Spleen (tissue), 11 donors: Measurements from ENCODE around the gene ATRIP. TPM values are rescaled to one million over a fixed set of nuclear protein-coding genes. Genes with fewer than 3 reads are reported as not detected.
A peak's percentile ranks its signal among the peaks of the same experiment; 100 is the strongest.

ENCODE experiments used
- DNase-seq: peaks from one replicate; pipeline ENCODE4 v3.0.0-alpha.2; 2020
- H3K27ac ChIP-seq, 8 donors: fragments of 200-600 bp; sonication (generic) in 7 of 8; 1 replicate in 4 of 8; 2 replicates in 4 of 8; pipeline versions ENCODE4 v1.5.0 to v1.8.0; 2016 to 2021; ENCODE audit warnings: inconsistent platforms in 4 of 8, mild to moderate bottlenecking in 4 of 8, moderate library complexity in 1 of 8
- H3K27me3 ChIP-seq, 7 donors: fragments of 200-600 bp; sonication (generic) in 6 of 7; replicated peaks in 1 of 7; 1 replicate in 4 of 7; 2 replicates in 3 of 7; pipeline versions ENCODE4 v1.5.0 to v1.8.0; 2016 to 2021; ENCODE audit warnings: inconsistent platforms in 3 of 7, mild to moderate bottlenecking in 1 of 7
- H3K36me3 ChIP-seq, 6 donors: fragments of 200-600 bp; sonication (generic) in 5 of 6; 1 replicate in 4 of 6; 2 replicates in 2 of 6; pipeline versions ENCODE4 v1.5.0 to v1.8.0; 2016 to 2021; ENCODE audit warnings: inconsistent platforms in 2 of 6
- H3K4me1 ChIP-seq, 6 donors: fragments of 200-600 bp; sonication (generic) in 5 of 6; 1 replicate in 3 of 6; 2 replicates in 3 of 6; pipeline versions ENCODE4 v1.5.0 to v1.8.0; 2016 to 2021; ENCODE audit warnings: inconsistent platforms in 3 of 6
- H3K4me3 ChIP-seq, 8 donors: fragments of 200-600 bp; sonication (generic) in 7 of 8; 1 replicate in 4 of 8; 2 replicates in 4 of 8; pipeline versions ENCODE4 v1.5.0 to v1.8.0; 2016 to 2021; ENCODE audit warnings: inconsistent platforms in 4 of 8, mild to moderate bottlenecking in 4 of 8, moderate library complexity in 2 of 8
- H3K9me3 ChIP-seq, 8 donors: fragments of 200-600 bp; sonication (generic) in 7 of 8; 1 replicate in 4 of 8; 2 replicates in 4 of 8; pipeline versions ENCODE4 v1.5.0 to v1.8.0; 2016 to 2021; ENCODE audit warnings: inconsistent platforms in 4 of 8
- POLR2A ChIP-seq, 3 donors: fragments of 450-650 bp; IDR thresholded peaks; one replicate each; pipeline ENCODE4 v1.5.1; 2017; ENCODE audit warnings: antibody characterized with exemption in 3 of 3, mild to moderate bottlenecking in 1 of 3
- POLR2AphosphoS5 ChIP-seq, 3 donors: sonication (generic); formaldehyde crosslinking; IDR thresholded peaks; one replicate each; pipeline ENCODE4 v1.5.1; 2017; ENCODE audit warnings: antibody characterized with exemption in 3 of 3
- WGBS, 5 donors: extraction: QIAGEN DNeasy Blood & Tissue Kit in 3 of 5; methylation state at CpG; one replicate each; pipeline versions ENCODE4 v1.1.5 to v1.1.7; 2013 to 2018; 5-methylcytosine and 5-hydroxymethylcytosine counted together
- intact Hi-C: fragments of 100-400 bp; cut with DNase I; formaldehyde crosslinking; loops from one replicate; pipeline ENCODE4 v1.15.0; 2023; ENCODE audit warnings: low total_unique reads
- polyA plus RNA-seq, 3 donors: library from polyadenylated mRNA; stranded (reverse); fragments of 200-250 nt; gene quantifications; one replicate each; pipeline ENCODE4 v1.2.1, GENCODE V29; 2013
- total RNA-seq, 7 donors: library from RNA; depleted of rRNA in 3 of 7; stranded (reverse); fragments of >200 nt in 3 of 7; fragmentation: NEBNext Ultra II Directional in 4 of 7; extraction: Animal tissue kit (Norgen Biotek cat#: 25700) in 4 of 7; gene quantifications; one replicate each; pipeline versions ENCODE4 v1.1.0 to v1.2.1, GENCODE V29; 2016 to 2021
- TF ChIP-seq, protein P1 (sequence below), 11 experiments: fragments of 200-600 bp in 7 of 11; fragments of 450-650 bp in 4 of 11; sonication (generic) in 4 of 11; IDR thresholded peaks in 8 of 11; conservative IDR thresholded peaks in 3 of 11; 1 replicate in 7 of 11; 2 replicates in 4 of 11; pipeline versions ENCODE4 v1.4.0 to v1.8.0; 2016 to 2021; ENCODE audit warnings: antibody characterized with exemption in 11 of 11, inconsistent platforms in 4 of 11, mild to moderate bottlenecking in 1 of 11
- donor health status: healthy with polysubstance abuse.
- donor health status: DM: no; HTN: no; CAD: no; lungs with moderate emphysema.
- donor health status: DM: no; HTN: no; CAD: no.
- donor health status: Bipolar disorder and iron deficiency.
- donor health status: healthy.
- donor health status: DM: no; HTN: no; CAD: no.
- donor health status: DM: yes; HTN: yes; CAD: no.

ATRIP gene
- total and polyA plus RNA-seq, 10 donors, result 5.2 to 10.0 (median 6.8) TPM

DNA sequence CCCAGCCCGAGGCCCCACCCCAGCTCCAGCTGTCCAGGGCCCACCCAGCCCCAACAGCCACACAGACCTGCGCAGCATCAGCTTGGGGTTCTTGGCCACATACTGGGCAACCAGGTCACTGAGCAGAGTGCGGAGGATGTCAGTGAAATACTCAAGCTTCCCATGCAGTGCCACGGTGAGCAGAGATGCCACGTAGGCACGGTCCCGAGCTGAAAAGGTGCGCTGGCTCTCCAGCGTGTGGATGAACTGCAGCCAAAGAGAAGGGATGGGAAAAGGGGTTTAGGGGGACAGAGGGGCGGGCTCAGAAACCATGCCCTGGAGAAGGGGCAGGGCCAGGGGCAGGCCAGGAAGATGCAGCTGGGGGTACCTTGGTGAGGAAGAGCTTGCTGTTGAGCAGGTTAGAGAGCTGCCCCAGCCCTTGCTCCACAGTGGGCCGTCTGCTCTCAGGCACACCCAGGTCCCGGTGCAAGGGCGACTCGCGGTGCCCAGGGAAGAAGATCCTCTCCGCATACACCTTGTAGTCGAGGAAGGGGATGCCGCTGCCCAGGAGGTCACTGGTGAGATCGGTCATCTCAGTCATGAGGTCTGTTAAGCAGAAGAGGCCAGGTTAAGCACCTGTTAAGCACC lies 34.0 kb upstream of the ATRIP start:
- TF ChIP-seq, protein P1, sequence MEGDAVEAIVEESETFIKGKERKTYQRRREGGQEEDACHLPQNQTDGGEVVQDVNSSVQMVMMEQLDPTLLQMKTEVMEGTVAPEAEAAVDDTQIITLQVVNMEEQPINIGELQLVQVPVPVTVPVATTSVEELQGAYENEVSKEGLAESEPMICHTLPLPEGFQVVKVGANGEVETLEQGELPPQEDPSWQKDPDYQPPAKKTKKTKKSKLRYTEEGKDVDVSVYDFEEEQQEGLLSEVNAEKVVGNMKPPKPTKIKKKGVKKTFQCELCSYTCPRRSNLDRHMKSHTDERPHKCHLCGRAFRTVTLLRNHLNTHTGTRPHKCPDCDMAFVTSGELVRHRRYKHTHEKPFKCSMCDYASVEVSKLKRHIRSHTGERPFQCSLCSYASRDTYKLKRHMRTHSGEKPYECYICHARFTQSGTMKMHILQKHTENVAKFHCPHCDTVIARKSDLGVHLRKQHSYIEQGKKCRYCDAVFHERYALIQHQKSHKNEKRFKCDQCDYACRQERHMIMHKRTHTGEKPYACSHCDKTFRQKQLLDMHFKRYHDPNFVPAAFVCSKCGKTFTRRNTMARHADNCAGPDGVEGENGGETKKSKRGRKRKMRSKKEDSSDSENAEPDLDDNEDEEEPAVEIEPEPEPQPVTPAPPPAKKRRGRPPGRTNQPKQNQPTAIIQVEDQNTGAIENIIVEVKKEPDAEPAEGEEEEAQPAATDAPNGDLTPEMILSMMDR (IDR thresholded peaks at IDR 0.05 in 8 of 11, conservative IDR thresholded peaks at IDR 0.05 in 3 of 11), result no peak
- TF ChIP-seq POLR2AphosphoS5 (IDR thresholded peaks at IDR 0.05) (no peak), POLR2A (IDR thresholded peaks at IDR 0.05) (no peak)
- DNase-seq, result peak; percentile 58
- Histone ChIP-seq H3K36me3 (peaks cover 0 to 87% (median 25%) of the 10 kb centered on the region in 6 donors), H3K4me1 (peaks cover 0 to 4% (median 0%) of the 10 kb centered on the region in 6 donors), H3K9me3 (no peaks in the 10 kb centered on the region), H3K4me3 (no peak overlapping the region), H3K27me3 (no peaks in the 10 kb centered on the region), H3K27ac (no peak overlapping the region)
- 87 to 97% (median 94%) methylated on average over 10 to 19 of the region's 19 CpGs for WGBS, 5 donors
- intact Hi-C loops, result no loop called here

DNA sequence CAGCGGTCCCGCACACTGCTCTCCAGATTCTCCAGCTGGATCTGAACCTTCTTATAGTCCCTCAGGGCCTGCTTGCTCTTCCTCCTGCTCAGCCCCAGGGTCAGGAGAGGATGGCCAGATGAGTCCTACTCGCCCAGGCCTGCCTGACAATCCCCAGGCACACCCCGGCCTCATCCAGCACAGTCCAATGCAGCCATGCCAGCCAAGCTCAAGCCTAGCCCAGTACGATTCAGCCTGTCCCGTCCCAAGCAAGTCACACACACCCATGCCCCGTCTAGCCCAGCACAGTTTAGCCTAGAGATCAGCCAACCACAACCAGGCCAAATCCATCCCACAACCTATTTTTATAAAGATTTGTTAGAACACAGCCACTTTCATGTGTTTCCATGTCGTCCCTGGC lies 33.5 kb upstream of the ATRIP start:
- peaks cover 0 to 4% (median 0%) of the 10 kb centered on the region in 6 donors for H3K4me1 ChIP-seq
- no peaks in the 10 kb centered on the region for H3K9me3 ChIP-seq
- whole genome bisulfite sequencing, 5 donors, result 81 to 89% (median 85%) methylated on average over 6 to 8 of the region's 8 CpGs
- H3K27ac ChIP-seq, result no peak overlapping the region
- H3K27me3 ChIP-seq, result no peaks in the 10 kb centered on the region
- DNase-seq, result no peak
- H3K4me3 ChIP-seq, result no peak overlapping the region
- TF ChIP-seq POLR2AphosphoS5 (IDR thresholded peaks at IDR 0.05) (no peak), POLR2A (IDR thresholded peaks at IDR 0.05) (no peak)
- TF ChIP-seq, protein P1 (IDR thresholded peaks at IDR 0.05 in 8 of 11, conservative IDR thresholded peaks at IDR 0.05 in 3 of 11), result no peak
- H3K36me3 ChIP-seq, result peaks cover 0 to 93% (median 25%) of the 10 kb centered on the region in 6 donors
- intact Hi-C loops, result no loop called here

DNA sequence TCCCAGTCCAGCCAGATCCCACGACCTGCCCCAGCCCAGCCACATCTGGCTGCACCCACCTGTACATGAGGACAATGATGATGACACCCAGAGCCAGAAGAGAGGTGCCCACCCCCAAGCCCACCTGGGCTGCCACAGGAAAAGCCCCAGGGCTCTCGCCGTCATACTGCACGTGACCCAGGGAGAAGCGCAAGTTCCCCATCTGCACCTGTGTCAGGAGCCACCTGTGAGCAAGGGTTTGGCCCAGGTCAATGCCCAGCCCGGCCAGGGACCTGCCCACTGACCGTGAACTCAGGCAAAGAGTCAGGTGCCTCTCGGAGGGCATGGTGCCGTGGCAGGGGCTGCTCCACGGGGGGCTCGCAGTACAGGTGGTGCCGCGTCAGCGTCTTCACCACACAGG lies 32.9 kb upstream of the ATRIP start:
- peaks cover 0 to 95% (median 25%) of the 10 kb centered on the region in 6 donors for H3K36me3 ChIP-seq

DNA sequence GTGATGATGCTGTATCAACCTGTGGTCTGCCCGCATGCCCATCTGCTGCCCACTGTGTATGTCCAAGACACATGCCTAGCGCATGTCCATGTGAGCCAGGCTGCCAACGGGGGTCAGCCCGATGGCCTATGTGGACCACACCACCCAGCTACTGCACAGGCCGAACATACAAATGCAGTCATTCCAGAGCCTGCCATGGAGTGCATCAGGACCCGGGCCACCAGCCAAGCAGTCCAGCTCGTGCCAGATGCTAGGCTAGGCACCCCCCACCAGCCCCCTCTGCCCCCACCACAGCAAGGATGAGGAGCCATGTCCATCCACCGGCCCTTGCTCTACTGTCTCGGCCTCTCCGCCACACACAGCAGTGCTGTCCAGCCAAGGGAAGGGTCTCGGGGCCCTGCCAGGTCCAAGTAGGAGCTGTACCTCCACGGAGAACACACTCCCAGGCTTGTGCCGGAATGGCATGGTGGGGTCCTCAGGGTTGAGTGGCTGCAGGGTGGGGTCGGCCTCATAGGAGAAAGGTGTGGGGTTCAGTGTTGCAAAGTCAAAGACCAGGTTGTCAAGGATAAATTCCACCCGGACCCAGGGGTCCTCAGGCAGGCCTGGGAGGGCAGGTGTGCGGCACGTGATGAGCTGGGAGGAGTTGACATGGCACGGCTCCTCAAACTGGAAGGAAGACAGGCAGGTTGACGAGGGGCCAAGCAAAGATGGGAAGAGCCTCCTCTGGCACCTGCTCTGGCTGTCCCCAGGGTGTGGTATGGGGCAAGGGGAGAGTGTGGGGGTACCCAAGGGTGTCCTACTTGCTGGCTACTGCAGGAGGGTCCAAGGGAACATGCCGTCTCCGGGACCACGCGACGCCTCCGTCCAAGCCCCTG lies 31.9 kb upstream of the ATRIP start:
- Histone ChIP-seq H3K4me1 (peaks cover 0 to 19% (median 6%) of the 10 kb centered on the region in 6 donors), H3K27ac (no peak overlapping the region), H3K36me3 (peaks cover 0 to 87% (median 25%) of the 10 kb centered on the region in 6 donors), H3K9me3 (no peaks in the 10 kb centered on the region), H3K4me3 (no peak overlapping the region), H3K27me3 (no peaks in the 10 kb centered on the region)
- TF ChIP-seq POLR2A (IDR thresholded peaks at IDR 0.05), result no peak
- TF ChIP-seq, protein P1 (IDR thresholded peaks at IDR 0.05 in 8 of 11, conservative IDR thresholded peaks at IDR 0.05 in 3 of 11), result no peak
- no peak for TF ChIP-seq POLR2AphosphoS5 (IDR thresholded peaks at IDR 0.05)
- intact Hi-C loops, result no loop called here
- DNase-seq, result peak; percentile 50
- 89 to 93% (median 92%) methylated on average over 22 to 25 of the region's 25 CpGs for WGBS, 5 donors

More for the DNA sequence above, 32.9 kb upstream of the ATRIP start:
- peak; percentile 64 for DNase-seq
- Histone ChIP-seq H3K9me3 (no peaks in the 10 kb centered on the region), H3K4me3 (no peak overlapping the region), H3K27me3 (no peaks in the 10 kb centered on the region), H3K4me1 (peaks cover 0 to 9% (median 2%) of the 10 kb centered on the region in 6 donors), H3K27ac (no peak overlapping the region)
- intact Hi-C loops, result no loop called here
- WGBS, 5 donors, result 79 to 87% (median 85%) methylated on average over 5 to 14 of the region's 14 CpGs
- TF ChIP-seq POLR2AphosphoS5 (IDR thresholded peaks at IDR 0.05), result peak in 1 of 3 donors; percentile 8
- no peak for TF ChIP-seq POLR2A (IDR thresholded peaks at IDR 0.05)
